Right lobe of liver (tissue), 6 donors: ENCODE measurements around the gene IYD. TPM values are rescaled to one million over a fixed set of nuclear protein-coding genes. Genes with fewer than 3 reads are reported as not detected.
A peak's percentile ranks its signal among the peaks of the same experiment; 100 is the strongest.

Source experiments
- ATAC-seq, 4 donors: fragments of 200-7000 bp; cut with Tn5 transposase; one replicate each; pipeline ENCODE4 v1.9.1; 2020; ENCODE audit warnings: mild to moderate bottlenecking in 4 of 4, moderate library complexity in 4 of 4
- DNase-seq, 3 donors: peaks; one replicate each; pipeline ENCODE4 v3.0.0-alpha.2; 2020
- H3K27ac ChIP-seq, 3 donors: fragments of 200-600 bp; one replicate each; pipeline ENCODE4 v1.8.0; 2022
- H3K27me3 ChIP-seq, 2 donors: fragments of 200-600 bp; one replicate each; pipeline ENCODE4 v1.8.0; 2022
- H3K36me3 ChIP-seq, 4 donors: fragments of 200-600 bp; sonication (generic) in 1 of 4; one replicate each; pipeline versions ENCODE4 v1.5.1 to v1.8.0; 2017 to 2022; ENCODE audit warnings: control low read depth in 1 of 4
- H3K4me1 ChIP-seq, 4 donors: fragments of 200-600 bp; sonication (generic) in 1 of 4; one replicate each; pipeline versions ENCODE4 v1.5.1 to v1.8.0; 2017 to 2022; ENCODE audit warnings: control low read depth in 1 of 4
- H3K4me3 ChIP-seq, 3 donors: fragments of 200-600 bp; one replicate each; pipeline ENCODE4 v1.8.0; 2022
- H3K9me3 ChIP-seq, 4 donors: fragments of 200-600 bp; sonication (generic) in 1 of 4; one replicate each; pipeline versions ENCODE4 v1.5.1 to v1.8.0; 2017 to 2022; ENCODE audit warnings: control low read depth in 1 of 4
- POLR2A ChIP-seq: fragments of 450-650 bp; IDR thresholded peaks from one replicate; pipeline ENCODE4 v1.6.1; 2017; ENCODE audit warnings: antibody characterized with exemption, mild to moderate bottlenecking
- WGBS: methylation state at CpG from one replicate; pipeline ENCODE4 v1.1.6; 2018; ENCODE audit warnings: low coverage, low lambda C conversion rate; ENCODE audit not compliant: insufficient coverage; ENCODE audit errors: missing lambda C conversion rate; 5-methylcytosine and 5-hydroxymethylcytosine counted together
- intact Hi-C, 2 donors: fragments of 100-400 bp; cut with DNase I; formaldehyde crosslinking; loops; one replicate each; pipeline versions ENCODE4 v1.11.2 to v1.14.1; 2022
- total RNA-seq, 6 experiments: library from RNA; depleted of rRNA in 2 of 6; stranded (reverse); fragments of >200 nt in 2 of 6; fragmentation: NEBNext Ultra II Directional in 3 of 6; extraction: Animal tissue kit (Norgen Biotek cat#: 25700) in 3 of 6; gene quantifications; one replicate each; pipeline versions ENCODE4 v1.1.0 to v1.2.4, GENCODE V29; 2016 to 2023
- TF ChIP-seq, protein P1 (sequence below), 4 donors: fragments of 200-600 bp in 3 of 4; fragments of 450-650 bp in 1 of 4; IDR thresholded peaks; one replicate each; pipeline versions ENCODE4 v1.5.1 to v1.8.0; 2016 to 2022; ENCODE audit warnings: antibody characterized with exemption in 4 of 4, mild to moderate bottlenecking in 2 of 4
- donor health status: DM: no; HTN: yes; CAD: no.
- donor health status: DM: no; HTN: no; CAD: no.
- donor health status: DM: no; HTN: no; CAD: no.
- donor health status: DM: no; HTN: yes; CAD: no.
- donor health status: DM: no; HTN: yes; CAD: no.

IYD gene
- total RNA-seq, 6 experiments from 2014 or later, result 5.8 to 21.6 (median 16.1) TPM

DNA sequence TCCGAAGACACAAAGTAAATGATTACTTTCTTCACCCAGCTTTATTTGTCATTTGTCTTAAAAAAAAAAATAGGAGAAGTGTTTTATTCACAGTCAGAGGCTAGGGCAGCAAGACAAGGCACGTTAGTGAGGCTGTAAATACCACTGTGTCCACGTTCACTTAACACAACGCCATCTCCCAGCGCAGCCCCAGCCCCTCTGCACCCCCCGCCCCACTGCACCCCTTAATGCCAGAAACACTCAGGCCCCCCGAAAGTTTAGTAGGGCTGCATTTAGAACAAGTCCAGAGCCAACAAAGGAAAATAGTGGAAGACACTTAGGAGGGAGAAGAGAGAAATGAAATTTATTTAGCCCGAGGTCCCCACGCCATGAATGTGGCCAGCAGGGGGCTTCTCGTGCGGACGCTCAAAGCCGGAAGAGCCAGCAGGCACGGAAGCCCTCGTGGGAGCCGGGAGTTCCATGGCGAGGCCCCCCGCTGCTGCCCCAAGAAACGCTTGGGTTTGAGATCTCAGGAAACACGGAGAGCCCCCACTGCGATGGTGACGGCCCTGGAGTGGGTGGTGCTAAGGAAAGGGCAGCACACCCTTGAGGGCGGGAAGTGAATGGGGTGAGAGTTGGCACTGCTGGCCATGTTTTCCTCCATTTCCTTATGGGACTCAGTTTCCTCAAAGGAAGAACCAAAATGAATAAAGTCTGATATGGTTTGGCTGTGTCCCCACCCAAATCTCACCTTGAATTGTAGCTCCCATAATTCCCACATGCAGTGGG is 50.2 kb downstream of the IYD start:
- ATAC-seq (peak; percentile 84 to 91 (median 86)), DNase-seq (peak; percentile 67 to 71 (median 71))
- Histone ChIP-seq H3K36me3 (no peaks in the 10 kb centered on the region), H3K9me3 (no peaks in the 10 kb centered on the region), H3K27ac (peak overlapping the region; percentile 26 to 60 (median 41)), H3K27me3 (no peaks in the 10 kb centered on the region), H3K4me3 (peak overlapping the region; percentile 16 to 46 (median 39)), H3K4me1 (peaks cover 0 to 5% (median 0%) of the 10 kb centered on the region in 4 donors)
- intact Hi-C loops, result loop anchor here in 1 of 2 donors (5.0 kb wide), 1 partner anchor 393 kb away; no protein-coding TSS in a partner anchor
- WGBS, result 0% methylated on average over 22 of the region's 23 CpGs
- TF ChIP-seq POLR2A, result no peak
- TF ChIP-seq, protein P1, sequence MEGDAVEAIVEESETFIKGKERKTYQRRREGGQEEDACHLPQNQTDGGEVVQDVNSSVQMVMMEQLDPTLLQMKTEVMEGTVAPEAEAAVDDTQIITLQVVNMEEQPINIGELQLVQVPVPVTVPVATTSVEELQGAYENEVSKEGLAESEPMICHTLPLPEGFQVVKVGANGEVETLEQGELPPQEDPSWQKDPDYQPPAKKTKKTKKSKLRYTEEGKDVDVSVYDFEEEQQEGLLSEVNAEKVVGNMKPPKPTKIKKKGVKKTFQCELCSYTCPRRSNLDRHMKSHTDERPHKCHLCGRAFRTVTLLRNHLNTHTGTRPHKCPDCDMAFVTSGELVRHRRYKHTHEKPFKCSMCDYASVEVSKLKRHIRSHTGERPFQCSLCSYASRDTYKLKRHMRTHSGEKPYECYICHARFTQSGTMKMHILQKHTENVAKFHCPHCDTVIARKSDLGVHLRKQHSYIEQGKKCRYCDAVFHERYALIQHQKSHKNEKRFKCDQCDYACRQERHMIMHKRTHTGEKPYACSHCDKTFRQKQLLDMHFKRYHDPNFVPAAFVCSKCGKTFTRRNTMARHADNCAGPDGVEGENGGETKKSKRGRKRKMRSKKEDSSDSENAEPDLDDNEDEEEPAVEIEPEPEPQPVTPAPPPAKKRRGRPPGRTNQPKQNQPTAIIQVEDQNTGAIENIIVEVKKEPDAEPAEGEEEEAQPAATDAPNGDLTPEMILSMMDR (IDR thresholded peaks at IDR 0.05), result peak; percentile 65 to 68 (median 67)

DNA sequence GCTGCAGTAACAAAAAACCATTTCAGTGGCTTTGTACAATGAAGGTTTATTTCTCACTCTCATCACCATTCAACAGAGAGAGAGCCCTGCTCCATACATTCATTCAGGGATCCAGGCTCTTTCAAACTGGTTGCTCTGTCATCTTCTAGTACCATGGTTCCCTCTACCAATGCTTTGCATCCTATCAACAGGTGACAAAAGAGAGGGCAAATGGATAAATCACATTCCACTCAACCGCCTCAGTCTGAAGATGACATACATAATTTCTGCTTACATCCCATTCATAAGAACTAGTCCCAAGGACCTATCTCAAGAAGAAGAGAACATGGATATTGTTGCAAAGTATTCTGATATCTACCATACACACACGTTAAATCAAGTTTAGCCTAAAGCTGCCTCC is 51.6 kb downstream of the IYD start:
- H3K4me1 ChIP-seq, result peaks cover 0 to 5% (median under 1%) of the 10 kb centered on the region in 4 donors
- WGBS, result 100% methylated on average over 2 of the region's 2 CpGs
- H3K27me3 ChIP-seq, result no peaks in the 10 kb centered on the region
- H3K36me3 ChIP-seq, result no peaks in the 10 kb centered on the region
- no peak overlapping the region for H3K27ac ChIP-seq
- TF ChIP-seq POLR2A, result no peak
- intact Hi-C loops, result loop anchor here in 1 of 2 donors (10.0 kb wide), 1 partner anchor 394 kb away; no protein-coding TSS in a partner anchor
- no peak for ATAC-seq
- H3K9me3 ChIP-seq, result no peaks in the 10 kb centered on the region
- H3K4me3 ChIP-seq, result no peak overlapping the region
- no peak for DNase-seq

DNA sequence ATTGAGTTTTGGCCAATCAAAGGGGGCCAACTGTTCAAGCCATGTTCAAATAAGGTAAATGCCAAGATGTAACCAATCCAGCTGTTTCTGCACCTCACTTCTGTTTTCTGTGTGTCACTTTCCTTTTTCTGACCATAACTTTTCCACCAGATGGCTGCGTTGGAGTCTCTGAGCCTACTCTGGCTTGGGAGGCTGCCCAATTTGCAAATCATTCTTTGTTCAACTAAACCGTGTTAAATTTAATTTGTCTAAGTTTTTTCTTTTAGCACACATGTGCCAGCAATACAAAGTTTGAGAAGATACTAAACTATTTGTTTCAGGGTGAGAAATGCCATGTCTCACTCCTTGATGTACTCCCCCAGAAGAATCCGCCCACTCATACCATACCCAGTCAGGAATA is 52.1 kb downstream of the IYD start:
- Histone ChIP-seq H3K4me1 (peaks cover 0 to 7% (median 3%) of the 10 kb centered on the region in 4 donors), H3K27ac (no peak overlapping the region), H3K27me3 (no peaks in the 10 kb centered on the region), H3K36me3 (no peaks in the 10 kb centered on the region), H3K9me3 (no peaks in the 10 kb centered on the region), H3K4me3 (no peak overlapping the region)
- 69% methylated on average over 3 of the region's 3 CpGs for WGBS
- intact Hi-C loops, result loop anchor here in 1 of 2 donors (10.0 kb wide), 1 partner anchor 394 kb away; no protein-coding TSS in a partner anchor
- ATAC-seq (no peak), DNase-seq (no peak)
- no peak for TF ChIP-seq POLR2A
- TF ChIP-seq, protein P1 (IDR thresholded peaks at IDR 0.05), result no peak

DNA sequence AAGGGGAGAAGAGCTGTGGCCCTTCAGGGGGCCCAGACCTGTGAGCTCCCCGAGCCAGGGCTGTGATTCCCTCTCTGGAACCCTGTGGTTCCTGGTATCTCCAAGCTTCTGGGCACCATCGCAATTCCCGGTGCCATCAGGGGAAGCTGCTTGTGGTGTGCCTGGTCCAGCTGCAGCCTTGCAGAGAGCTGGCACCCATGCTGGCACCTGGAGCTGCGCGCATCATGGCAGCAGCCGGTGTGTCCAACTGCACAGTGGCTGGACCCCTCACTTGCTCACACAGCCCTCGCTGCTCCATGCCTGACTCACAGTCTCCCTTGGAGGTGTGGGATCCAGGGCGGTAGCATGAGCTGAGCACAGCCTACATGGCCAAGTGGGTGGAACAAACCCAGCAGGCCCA is 56.7 kb downstream of the IYD start:
- Histone ChIP-seq H3K27me3 (no peaks in the 10 kb centered on the region), H3K27ac (peak overlapping the region in 1 of 3 donors; percentile 56), H3K4me3 (no peak overlapping the region), H3K36me3 (no peaks in the 10 kb centered on the region), H3K9me3 (no peaks in the 10 kb centered on the region), H3K4me1 (peaks cover 0 to 9% (median 4%) of the 10 kb centered on the region in 4 donors)
- DNase-seq (no peak), ATAC-seq (no peak)
- TF ChIP-seq, protein P1 (IDR thresholded peaks at IDR 0.05), result no peak
- TF ChIP-seq POLR2A, result no peak
- WGBS, result no CpG with 5 or more reads among the region's 8 CpGs
- intact Hi-C loops, result loop anchor here (5.0 to 10.0 kb wide), 2 partner anchors 102 to 389 kb away; no protein-coding TSS in a partner anchor

DNA sequence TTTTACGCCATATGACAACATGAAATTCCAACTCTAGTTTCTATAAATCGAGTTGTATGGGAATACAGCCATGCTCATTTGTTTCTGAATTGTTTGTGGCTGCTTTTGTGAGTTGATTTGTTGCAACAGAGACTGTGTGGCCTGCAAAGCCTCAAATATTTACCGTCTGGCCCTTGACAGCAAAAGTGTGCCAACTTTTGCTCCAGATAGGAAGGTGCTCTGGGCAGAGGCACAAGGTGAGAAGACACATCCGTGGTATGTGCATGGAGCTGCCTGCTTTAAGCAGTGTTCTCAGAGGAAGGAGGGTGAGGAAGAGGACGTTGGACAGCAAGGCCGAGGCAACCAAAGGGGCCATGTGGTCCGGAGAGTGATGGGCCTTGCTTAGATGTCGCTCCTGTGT is 57.4 kb downstream of the IYD start:
- peak; percentile 90 to 93 (median 92) for ATAC-seq
- no peak for TF ChIP-seq POLR2A
- TF ChIP-seq, protein P1 (IDR thresholded peaks at IDR 0.05), result no peak
- 43% methylated on average over 8 of the region's 8 CpGs for WGBS

More for the DNA sequence above, 57.4 kb downstream of the IYD start:
- peak in 1 of 3 donors; percentile 71 for DNase-seq
- intact Hi-C loops, result loop anchor here (5.0 to 10.0 kb wide), 2 partner anchors 101 to 389 kb away; no protein-coding TSS in a partner anchor
- peak overlapping the region in 1 of 3 donors; percentile 56 for H3K27ac ChIP-seq
- no peak overlapping the region for H3K4me3 ChIP-seq
- peaks cover 0 to 9% (median 4%) of the 10 kb centered on the region in 4 donors for H3K4me1 ChIP-seq
- no peaks in the 10 kb centered on the region for H3K36me3 ChIP-seq
- no peaks in the 10 kb centered on the region for H3K9me3 ChIP-seq
- H3K27me3 ChIP-seq, result no peaks in the 10 kb centered on the region
